Measurements from ENCODE around the gene SIGLEC9. TPM values are rescaled to one million over a fixed set of nuclear protein-coding genes. Genes with fewer than 3 reads are reported as not detected.

The SIGLEC9 gene
- total RNA-seq, 1 donor from 2014 or later: not detected

Other genes starting within 250 kb of the SIGLEC9 start
- not detected in 2 replicates for gene KLK4, start 213.5 kb upstream of the SIGLEC9 start, total RNA-seq
- 1.3 and 20.7 TPM in 2 replicates for gene KLK5, start 171.9 kb upstream of the SIGLEC9 start, total RNA-seq
- gene KLK6, start 155.3 kb upstream of the SIGLEC9 start, total RNA-seq: 1.0 and 16.8 TPM in 2 replicates
- 0.30 and 10.8 TPM in 2 replicates for gene KLK7, start 141.0 kb upstream of the SIGLEC9 start, total RNA-seq
- gene KLK8, start 123.3 kb upstream of the SIGLEC9 start, total RNA-seq: 5.4 TPM in 1 of 2 replicates, not detected in the other
- gene KLK10, start 105.2 kb upstream of the SIGLEC9 start, total RNA-seq: 0.60 and 17.4 TPM in 2 replicates
- not detected in 2 replicates for gene KLK11, start 98.3 kb upstream of the SIGLEC9 start, total RNA-seq
- gene KLK12, start 89.9 kb upstream of the SIGLEC9 start, total RNA-seq: not detected in 2 replicates
- not detected in 2 replicates for gene KLK13, start 59.8 kb upstream of the SIGLEC9 start, total RNA-seq
- not detected in 2 replicates for gene KLK14, start 42.0 kb upstream of the SIGLEC9 start, total RNA-seq
- 6.4 and 7.8 TPM in 2 replicates for gene CTU1, start 16.5 kb upstream of the SIGLEC9 start, total RNA-seq
- gene SIGLEC7, start 17.4 kb downstream of the SIGLEC9 start, total RNA-seq: not detected in 2 replicates
- gene CD33, start 100.2 kb downstream of the SIGLEC9 start, total RNA-seq: not detected in 2 replicates
- not detected in 2 replicates for gene SIGLECL1, start 126.2 kb downstream of the SIGLEC9 start, total RNA-seq
- 0.05 TPM in 1 of 2 replicates, not detected in the other for gene IGLON5, start 186.7 kb downstream of the SIGLEC9 start, total RNA-seq
- gene VSIG10L, start 217.2 kb downstream of the SIGLEC9 start, total RNA-seq: 0.17 and 1.2 TPM in 2 replicates
- gene ETFB, start 241.5 kb downstream of the SIGLEC9 start, total RNA-seq: 58.2 and 74.0 TPM in 2 replicates
- not detected in 2 replicates for gene CLDND2, start 244.1 kb downstream of the SIGLEC9 start, total RNA-seq
- not detected in 2 replicates for gene NKG7, start 247.7 kb downstream of the SIGLEC9 start, total RNA-seq